Activated CD4-positive, alpha-beta memory T cell treated with anti-CD3 and anti-CD28 coated beads for 36 hours (primary cell): ENCODE data around the gene EPHA1. TPM values are rescaled to one million over a fixed set of nuclear protein-coding genes. Genes with fewer than 3 reads are reported as not detected.
"Not testable (repeated sequence)": the region's sequence is repeated elsewhere in the genome, so short reads cannot be mapped to it uniquely, and the experiment has no call there.

Experiments used
- CTCF ChIA-PET: fragments of 350-600 bp; sonication (Branson Sonifier 250); formaldehyde crosslinking; loops from one replicate; lab custom pipeline; 2021; ENCODE audit warnings: antibody characterized with exemption, inconsistent platforms; lab: Charles Lee
- POLR2A ChIA-PET: fragments of 350-600 bp; sonication (Branson Sonifier 250); formaldehyde crosslinking; loops from one replicate; lab custom pipeline; 2021; ENCODE audit warnings: antibody characterized with exemption; lab: Charles Lee
- DNase-seq: peaks from one replicate; pipeline ENCODE4 v3.0.0-alpha.2; 2020
- H3K27ac Mint-ChIP-seq: one replicate; pipeline ENCODE4 v1.8.0; 2021; ENCODE audit warnings: mixed read lengths
- H3K27me3 Mint-ChIP-seq: one replicate; pipeline ENCODE4 v1.8.0; 2021; ENCODE audit warnings: mixed read lengths
- H3K36me3 Mint-ChIP-seq: one replicate; pipeline ENCODE4 v1.8.0; 2021; ENCODE audit warnings: mixed read lengths
- H3K4me1 Mint-ChIP-seq: one replicate; pipeline ENCODE4 v1.8.0; 2021; ENCODE audit warnings: low read depth, mixed read lengths
- H3K4me3 Mint-ChIP-seq: one replicate; pipeline ENCODE4 v1.8.0; 2021; ENCODE audit warnings: mild to moderate bottlenecking, mixed read lengths
- H3K9me3 Mint-ChIP-seq: one replicate; pipeline ENCODE4 v1.8.0; 2021; ENCODE audit warnings: mixed read lengths
- intact Hi-C: fragments of 100-400 bp; cut with micrococcal nuclease; formaldehyde crosslinking; loops from one replicate; pipeline ENCODE4 v1.15.1; 2023
- total RNA-seq, 2 experiments: library from RNA; stranded (reverse); gene quantifications; one replicate each; pipeline ENCODE4 v1.2.3, GENCODE V29; 2021

Gene EPHA1
- total RNA-seq, 2 experiments from 2014 or later: 2.9 to 4.3 TPM

GRCh38 chr7:143426479-143427142 lies 18.0 kb upstream of the EPHA1 start:
- H3K27me3 Mint-ChIP-seq: no peaks in the 10 kb centered on the region
- no peaks in the 10 kb centered on the region for H3K9me3 Mint-ChIP-seq
- H3K4me1 Mint-ChIP-seq: peaks cover 5% of the 10 kb centered on the region
- ChIA-PET CTCF (interaction anchor here (0.6 to 1.5 kb wide), 3 partner anchors 9 to 41 kb away, joined by 3 to 4 read pairs (median 4); no protein-coding TSS in a partner anchor), POLR2A (no interaction called here)
- no peak overlapping the region for H3K27ac Mint-ChIP-seq
- no peak for DNase-seq
- no peak overlapping the region for H3K4me3 Mint-ChIP-seq
- intact Hi-C loops: no loop called here
- peaks cover 2% of the 10 kb centered on the region for H3K36me3 Mint-ChIP-seq

GRCh38 chr7:143424476-143424875 lies 15.8 kb upstream of the EPHA1 start:
- H3K36me3 Mint-ChIP-seq, DNase-seq, H3K4me3 Mint-ChIP-seq, H3K27me3 Mint-ChIP-seq, H3K9me3 Mint-ChIP-seq, H3K27ac Mint-ChIP-seq, CTCF ChIA-PET, H3K4me1 Mint-ChIP-seq, intact Hi-C loops: not testable (repeated sequence)
- POLR2A ChIA-PET: interaction anchor here (0.6 kb wide), 1 partner anchor 12 kb away, joined by 3 read pairs; no protein-coding TSS in a partner anchor

DNA sequence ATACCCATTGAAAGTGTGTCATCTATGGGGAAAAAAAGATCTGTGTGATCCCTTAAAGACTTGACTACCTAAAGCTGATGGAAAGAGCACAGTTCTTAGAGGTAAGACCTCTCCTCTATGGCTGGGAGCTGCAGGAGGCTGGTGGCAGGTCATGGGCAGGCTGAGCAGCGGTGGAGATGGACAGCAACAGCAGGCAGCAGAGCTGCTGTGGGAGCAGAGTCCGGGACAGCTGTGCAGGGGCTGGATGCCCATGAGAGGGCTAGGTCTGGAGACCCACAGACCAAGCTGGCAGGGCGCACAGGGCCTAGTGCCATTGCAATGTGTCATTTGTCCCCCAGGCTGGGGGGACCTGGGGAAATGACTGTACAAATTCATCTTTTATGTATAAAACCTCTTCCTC lies 13.4 kb upstream of the EPHA1 start:
- H3K36me3 Mint-ChIP-seq: peaks cover 4% of the 10 kb centered on the region
- ChIA-PET POLR2A (no interaction called here), CTCF (interaction anchor here (1.5 kb wide), 1 partner anchor 207 kb away, joined by 3 read pairs; no protein-coding TSS in a partner anchor)
- H3K4me1 Mint-ChIP-seq: peaks cover 5% of the 10 kb centered on the region
- DNase-seq: no peak
- no peak overlapping the region for H3K27ac Mint-ChIP-seq
- no peaks in the 10 kb centered on the region for H3K27me3 Mint-ChIP-seq
- peaks cover 6% of the 10 kb centered on the region for H3K9me3 Mint-ChIP-seq
- H3K4me3 Mint-ChIP-seq: no peak overlapping the region
- intact Hi-C loops: no loop called here

GRCh38 chr7:143420624-143421023 lies 12.0 kb upstream of the EPHA1 start:
- ChIA-PET CTCF (interaction anchor here (0.8 kb wide), 1 partner anchor 14 kb away, joined by 4 read pairs; no protein-coding TSS in a partner anchor), POLR2A (interaction anchor here (0.6 kb wide), 2 partner anchors 133 to 180 kb away, joined by 3 read pairs; no protein-coding TSS in a partner anchor)
- H3K4me1 Mint-ChIP-seq, H3K9me3 Mint-ChIP-seq, H3K27ac Mint-ChIP-seq, H3K36me3 Mint-ChIP-seq, intact Hi-C loops, H3K4me3 Mint-ChIP-seq, H3K27me3 Mint-ChIP-seq, DNase-seq: not testable (repeated sequence)

DNA sequence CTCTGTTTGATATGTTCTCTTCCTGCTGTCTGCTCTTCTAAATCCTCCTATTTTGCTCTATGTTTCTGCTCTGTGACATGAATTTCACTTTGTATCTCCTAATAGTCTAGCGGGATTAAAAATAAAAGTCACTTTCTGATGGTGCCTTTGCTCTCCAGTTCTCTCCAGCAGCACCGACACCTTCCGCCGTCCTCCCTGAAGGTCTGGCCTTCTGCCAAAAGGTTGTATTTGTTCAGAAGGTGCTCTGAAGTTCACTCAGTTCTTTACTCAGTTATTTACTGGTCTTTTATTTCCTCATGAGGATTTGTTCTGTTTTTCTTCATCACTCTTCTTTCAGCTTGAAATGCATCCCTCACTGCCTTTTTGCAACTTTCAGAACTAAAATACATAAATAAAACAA lies 11.2 kb upstream of the EPHA1 start:
- no peaks in the 10 kb centered on the region for H3K27me3 Mint-ChIP-seq
- peaks cover 4% of the 10 kb centered on the region for H3K36me3 Mint-ChIP-seq
- intact Hi-C loops: loop anchor here (5.0 kb wide), 2 partner anchors 108 to 413 kb away; no protein-coding TSS in a partner anchor
- ChIA-PET CTCF (no interaction called here), POLR2A (no interaction called here)
- H3K27ac Mint-ChIP-seq: no peak overlapping the region
- H3K9me3 Mint-ChIP-seq: peaks cover 6% of the 10 kb centered on the region
- peaks cover 2% of the 10 kb centered on the region for H3K4me1 Mint-ChIP-seq
- DNase-seq: no peak
- H3K4me3 Mint-ChIP-seq: no peak overlapping the region

GRCh38 chr7:143418681-143419458 lies 10.2 kb upstream of the EPHA1 start:
- Mint-ChIP-seq H3K4me1 (peaks cover 2% of the 10 kb centered on the region), H3K4me3 (no peak overlapping the region), H3K9me3 (peaks cover 6% of the 10 kb centered on the region), H3K27me3 (no peaks in the 10 kb centered on the region), H3K36me3 (peaks cover 4% of the 10 kb centered on the region), H3K27ac (no peak overlapping the region)
- intact Hi-C loops: loop anchor here (5.0 kb wide), 2 partner anchors 107 to 412 kb away; no protein-coding TSS in a partner anchor
- no peak for DNase-seq
- ChIA-PET POLR2A (interaction anchor here (0.6 kb wide), 1 partner anchor 492 kb away, joined by 4 read pairs; no protein-coding TSS in a partner anchor), CTCF (interaction anchor here (0.6 to 4.3 kb wide), 3 partner anchors 39 to 179 kb away, joined by 4 to 64 read pairs (median 4); no protein-coding TSS in a partner anchor)

DNA sequence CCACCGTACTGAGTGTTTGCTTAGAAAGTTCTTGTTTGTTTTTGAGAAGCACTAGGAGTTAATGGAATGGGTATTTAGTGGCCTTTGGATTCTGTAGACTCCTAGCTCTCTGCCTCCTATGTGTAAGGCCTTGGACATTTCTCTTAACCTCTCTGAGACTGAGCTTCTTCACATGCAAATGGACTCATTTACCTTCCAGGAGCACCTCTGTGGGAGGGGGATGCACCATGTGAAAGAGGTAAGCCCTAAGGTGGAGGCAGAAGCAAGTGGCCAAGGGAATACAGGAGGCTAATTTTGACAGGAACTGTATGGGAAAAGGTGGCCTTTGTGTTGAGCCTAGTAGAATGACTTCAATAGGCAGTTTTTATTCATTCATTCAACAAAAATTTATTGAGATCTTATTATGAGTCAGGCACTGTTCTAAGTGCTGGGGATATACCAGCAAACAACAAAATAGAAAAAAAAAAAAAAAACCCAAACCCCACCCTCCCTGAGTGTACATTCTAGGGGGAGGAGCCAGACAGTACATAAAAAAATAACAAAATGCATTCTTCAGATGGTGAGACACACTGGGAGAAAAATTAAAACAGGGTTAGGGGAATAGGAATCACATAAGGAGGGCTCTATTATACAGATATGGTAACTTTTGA lies 9.2 kb upstream of the EPHA1 start:
- Mint-ChIP-seq H3K4me3 (no peak overlapping the region), H3K27ac (no peak overlapping the region), H3K4me1 (peaks cover 2% of the 10 kb centered on the region), H3K36me3 (peaks cover 4% of the 10 kb centered on the region), H3K9me3 (peaks cover 6% of the 10 kb centered on the region), H3K27me3 (no peaks in the 10 kb centered on the region)
- ChIA-PET CTCF (interaction anchor here (0.6 to 4.3 kb wide), 18 partner anchors 9 to 416 kb away, joined by 3 to 64 read pairs (median 4); partner anchors contain the start of gene EPHA1), POLR2A (no interaction called here)
- DNase-seq: no peak
- intact Hi-C loops: loop anchor here (2.0 to 5.0 kb wide), 3 partner anchors 37 to 411 kb away; partner anchors contain the start of gene ZYX

DNA sequence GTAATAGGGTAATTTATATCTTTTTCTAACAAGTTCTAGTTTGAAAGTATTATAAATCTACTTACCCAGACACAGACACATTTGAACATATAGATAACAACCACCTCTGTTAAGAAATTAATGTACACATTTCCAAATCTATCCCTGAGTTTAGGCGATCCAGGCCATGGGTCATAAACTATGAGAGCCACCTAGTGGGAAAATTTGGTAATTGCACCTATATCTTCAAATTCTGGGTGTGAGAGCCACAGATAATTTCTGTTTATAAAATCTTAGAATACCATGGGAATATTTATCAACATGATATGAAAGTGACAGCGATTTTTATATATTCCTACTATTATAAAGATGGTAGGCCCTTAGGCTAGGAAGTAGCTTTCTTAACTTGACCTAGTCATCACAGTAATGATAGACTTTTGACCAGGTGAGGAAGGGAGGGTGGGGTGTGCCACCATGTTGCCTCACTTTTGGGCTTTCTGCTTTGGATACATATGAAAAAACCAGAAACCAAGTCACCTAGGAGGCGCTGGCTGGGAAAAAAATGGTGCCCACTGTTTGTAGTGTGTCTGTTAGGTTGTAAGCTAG lies 8.0 kb upstream of the EPHA1 start:
- DNase-seq: no peak
- ChIA-PET POLR2A (no interaction called here), CTCF (interaction anchor here (0.6 to 4.3 kb wide), 34 partner anchors 9 to 414 kb away, joined by 3 to 64 read pairs (median 3); partner anchors contain the start of genes CLCN1, EPHA1 and FAM131B)
- Mint-ChIP-seq H3K9me3 (peaks cover 6% of the 10 kb centered on the region), H3K27ac (no peak overlapping the region), H3K36me3 (peaks cover 2% of the 10 kb centered on the region), H3K4me1 (peaks cover 6% of the 10 kb centered on the region), H3K4me3 (no peak overlapping the region), H3K27me3 (no peaks in the 10 kb centered on the region)
- intact Hi-C loops: loop anchor here (1.0 to 5.0 kb wide), 4 partner anchors 36 to 409 kb away; partner anchors contain the start of gene ZYX

DNA sequence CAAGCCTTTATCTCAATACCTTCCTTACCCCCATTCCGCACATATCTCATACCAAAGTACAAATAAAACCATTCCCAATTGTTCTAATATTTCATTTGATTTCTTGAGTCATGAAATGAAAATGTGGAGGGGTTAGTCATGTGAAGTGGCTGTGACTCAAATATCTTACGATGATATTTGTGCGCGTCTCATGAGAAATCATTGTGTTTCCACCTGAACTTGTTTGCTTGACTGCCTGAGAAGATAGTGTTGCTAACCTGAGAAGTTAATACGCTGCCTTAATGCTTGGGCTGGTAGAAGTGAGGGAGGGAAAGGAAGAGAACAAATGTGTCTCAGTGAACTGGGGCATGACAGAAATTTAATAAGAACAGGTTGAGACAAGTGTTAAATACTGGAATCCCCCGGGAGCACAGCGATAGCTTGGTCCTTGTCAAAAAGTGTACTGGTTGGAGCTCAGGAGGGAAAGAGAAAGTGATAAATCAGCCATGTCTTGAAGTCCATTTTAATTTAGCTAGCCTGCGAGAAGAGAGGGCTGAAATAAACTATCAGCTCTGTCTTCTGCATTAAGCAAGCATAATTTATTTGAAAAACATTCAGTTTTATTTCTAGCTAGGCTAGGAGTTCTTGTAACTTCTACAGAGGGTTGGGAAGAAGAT lies 7.2 kb upstream of the EPHA1 start:
- H3K4me1 Mint-ChIP-seq: peaks cover 6% of the 10 kb centered on the region
- intact Hi-C loops: loop anchor here (1.0 to 5.0 kb wide), 4 partner anchors 35 to 409 kb away; partner anchors contain the start of gene ZYX
- H3K9me3 Mint-ChIP-seq: peaks cover 6% of the 10 kb centered on the region
- ChIA-PET CTCF (interaction anchor here (0.7 to 4.3 kb wide), 24 partner anchors 8 to 408 kb away, joined by 3 to 64 read pairs (median 4); partner anchors contain the start of genes CLCN1 and EPHA1), POLR2A (no interaction called here)
- no peak overlapping the region for H3K4me3 Mint-ChIP-seq
- H3K27ac Mint-ChIP-seq: no peak overlapping the region
- H3K36me3 Mint-ChIP-seq: peaks cover 2% of the 10 kb centered on the region
- no peak for DNase-seq
- H3K27me3 Mint-ChIP-seq: no peaks in the 10 kb centered on the region

DNA sequence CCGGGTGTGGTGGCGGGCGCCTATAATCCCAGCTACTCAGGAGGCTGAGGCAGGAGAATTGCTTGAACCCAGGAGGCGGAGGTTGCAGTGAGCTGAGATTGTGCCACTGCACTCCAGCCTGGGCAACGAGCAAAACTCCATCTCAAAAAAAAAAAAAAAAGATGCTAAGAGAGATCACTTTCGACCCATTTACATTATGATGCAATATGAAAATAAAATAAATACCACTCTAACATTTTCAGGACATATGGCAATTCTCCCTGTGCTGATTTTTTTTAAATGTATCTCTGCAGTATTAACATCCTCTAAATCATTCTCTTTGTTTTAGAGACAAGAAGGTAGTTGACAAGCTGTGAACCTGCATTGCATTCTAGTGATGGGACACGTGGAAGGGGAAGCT lies 6.6 kb upstream of the EPHA1 start:
- intact Hi-C loops: loop anchor here (5.0 kb wide), 2 partner anchors 103 to 408 kb away; no protein-coding TSS in a partner anchor
- DNase-seq, H3K27me3 Mint-ChIP-seq, H3K4me3 Mint-ChIP-seq, H3K36me3 Mint-ChIP-seq, H3K4me1 Mint-ChIP-seq, POLR2A ChIA-PET, H3K9me3 Mint-ChIP-seq, H3K27ac Mint-ChIP-seq: not testable (repeated sequence)
- CTCF ChIA-PET: interaction anchor here (0.6 to 4.3 kb wide), 10 partner anchors 7 to 449 kb away, joined by 3 to 64 read pairs (median 4); partner anchors contain the start of gene EPHA1

GRCh38 chr7:143413123-143413522 lies 4.5 kb upstream of the EPHA1 start:
- Mint-ChIP-seq H3K27me3 (no peaks in the 10 kb centered on the region), H3K9me3 (no peaks in the 10 kb centered on the region), H3K4me3 (no peak overlapping the region), H3K36me3 (no peaks in the 10 kb centered on the region), H3K4me1 (peaks cover 25% of the 10 kb centered on the region), H3K27ac (no peak overlapping the region)
- POLR2A ChIA-PET: no interaction called here
- no peak for DNase-seq
- intact Hi-C loops: no loop called here
- CTCF ChIA-PET: no interaction called here
